HL-60/S4 treated with phorbol 12-myristate 13-acetate at 8.2 ng/mL for 4 days and 3 days (cell line): ENCODE measurements around the gene EZH2.

Experiments
- in situ Hi-C: fragments of 300-500 bp; cut with MboI; formaldehyde crosslinking; loops from 2 replicates; pipeline ENCODE4 v1.15.0; 2022; ENCODE audit warnings: low sequenced_read_pairs

Gene EZH2

GRCh38 chr7:148901178-148901577, 17.1 kb upstream of the EZH2 start:
- in situ Hi-C loops: no loop called here

DNA sequence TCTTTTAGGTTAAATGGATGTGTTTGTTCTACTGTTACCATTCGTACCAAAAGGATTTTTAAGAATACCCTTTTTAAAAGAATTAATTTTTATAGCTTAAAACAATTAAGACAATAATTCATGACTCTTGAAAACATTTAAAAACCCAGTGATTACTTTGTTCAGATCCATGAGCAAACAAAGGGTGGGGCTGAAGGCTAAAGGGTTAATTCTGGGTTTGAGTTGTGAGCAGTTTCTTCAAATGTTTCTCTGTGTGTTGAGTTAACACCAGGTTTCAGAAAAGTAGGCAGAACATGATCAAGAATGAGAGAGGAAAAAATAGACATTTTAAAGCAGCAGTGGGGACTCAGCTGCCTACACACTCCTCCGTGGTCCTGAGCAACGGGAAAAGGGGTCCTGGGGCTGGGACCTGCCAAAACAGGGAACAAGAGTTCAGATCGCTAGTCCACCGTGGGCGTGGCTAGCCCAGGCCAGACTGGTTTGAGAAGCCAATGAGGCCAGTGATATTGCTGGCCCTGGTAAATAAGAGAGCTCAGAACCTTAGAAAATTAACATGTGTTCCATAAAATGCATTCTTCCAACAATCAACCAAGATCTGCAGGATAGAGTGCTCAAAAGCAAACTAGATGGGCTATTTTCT, 14.9 kb upstream of the EZH2 start:
- in situ Hi-C loops: no loop called here

DNA sequence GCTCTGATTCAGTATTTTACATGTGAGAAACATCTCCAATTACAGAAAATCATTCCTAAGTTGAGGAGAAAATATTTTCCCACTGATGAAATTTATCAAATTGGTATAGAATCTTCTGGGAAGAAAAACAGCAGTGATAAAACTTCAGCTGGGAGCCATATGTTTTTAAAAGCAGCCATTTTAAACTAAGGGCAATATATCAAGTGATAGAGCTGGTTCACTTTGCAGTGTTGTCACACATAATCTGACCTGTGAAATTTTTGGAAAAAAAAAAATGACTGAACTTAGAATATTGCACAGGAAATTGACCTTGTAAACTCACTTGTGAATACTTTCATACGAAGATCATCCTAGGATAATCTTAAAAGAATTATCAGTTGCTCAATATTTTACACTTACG, 10.5 kb upstream of the EZH2 start:
- in situ Hi-C loops: no loop called here

DNA sequence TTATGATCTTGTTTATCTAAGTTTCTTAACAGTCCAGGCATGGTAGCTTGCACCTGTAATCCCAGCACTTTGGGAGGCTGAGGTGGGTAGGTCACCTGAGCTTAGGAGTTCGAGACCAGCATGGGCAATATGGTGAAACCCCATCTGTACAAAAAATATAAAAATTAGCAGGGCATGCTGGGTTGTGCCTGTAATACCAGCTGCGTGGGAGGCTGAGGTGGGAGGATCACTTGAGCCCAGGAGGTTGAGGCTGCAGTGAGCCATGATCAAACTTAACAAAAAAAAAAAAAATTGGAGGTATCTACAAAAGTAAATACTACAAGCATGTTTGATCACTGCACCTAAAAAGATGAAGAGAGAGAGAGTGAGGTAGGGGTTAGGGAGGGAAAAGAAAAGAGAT, 9.0 kb upstream of the EZH2 start:
- in situ Hi-C loops: no loop called here

GRCh38 chr7:148888300-148888699, 4.2 kb upstream of the EZH2 start:
- in situ Hi-C loops: no loop called here

DNA sequence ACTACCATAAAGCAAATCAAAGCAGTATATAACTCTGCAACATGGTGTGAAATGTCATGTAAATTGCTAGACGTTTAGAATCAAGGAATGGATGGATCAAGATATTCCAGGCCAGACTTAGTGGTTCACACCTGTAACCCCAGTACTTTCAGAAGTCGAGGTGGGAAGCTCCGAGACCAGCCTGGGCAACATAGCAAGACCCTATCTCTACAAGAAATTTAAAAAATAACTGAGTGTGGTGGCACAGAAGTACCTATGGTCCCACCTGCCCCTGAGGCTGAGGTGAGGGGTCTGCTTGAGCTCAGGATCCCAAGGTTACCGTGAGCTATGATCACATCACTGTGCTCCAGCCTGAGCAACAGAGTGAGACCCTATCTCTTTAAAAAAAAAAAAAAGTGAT, 2.8 kb upstream of the EZH2 start:
- in situ Hi-C loops: no loop called here

DNA sequence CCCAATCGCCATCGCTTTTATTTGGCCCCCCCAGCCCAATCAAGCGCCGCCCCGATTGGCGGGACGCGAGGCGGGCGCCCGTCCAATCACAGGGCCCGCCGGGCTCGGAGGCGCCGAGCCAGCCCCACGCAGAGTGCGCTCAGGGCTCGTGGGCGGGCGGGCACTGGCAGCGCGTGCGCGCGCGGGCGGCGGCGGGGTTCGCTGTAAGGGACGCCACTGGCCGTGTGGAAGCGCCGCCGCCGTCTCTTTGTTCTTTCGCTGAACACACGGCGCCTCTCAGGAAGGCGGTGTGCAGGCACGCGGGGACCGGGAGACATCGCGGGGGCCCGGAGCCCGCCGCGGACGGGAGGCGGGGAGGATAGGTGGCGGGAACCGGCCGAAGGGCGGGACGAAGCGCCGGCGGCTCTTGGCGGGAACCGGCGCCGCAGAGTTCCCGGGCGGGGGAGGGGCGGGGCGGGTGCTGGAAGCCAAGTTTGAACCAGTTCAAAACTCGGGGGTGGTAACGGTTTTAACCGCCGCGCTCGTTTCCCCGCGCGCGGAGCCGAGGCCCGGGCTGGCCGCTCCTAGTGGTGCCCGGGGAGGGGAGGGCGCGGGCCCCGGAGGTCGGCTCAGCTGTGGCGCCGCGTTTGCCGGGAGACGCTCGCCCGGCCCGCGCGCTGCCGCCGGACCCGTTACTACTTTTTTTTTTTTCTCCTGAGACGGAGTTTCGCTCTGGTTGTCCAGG, 370 bp upstream of the EZH2 start:
- in situ Hi-C loops: no loop called here

GRCh38 chr7:148883266-148884048, 634 bp downstream of the EZH2 start:
- in situ Hi-C loops: no loop called here

- in situ Hi-C loops: no loop called here
Measured at GRCh38 chr7:148882841-148883265, 1.2 kb downstream of the EZH2 start.

DNA sequence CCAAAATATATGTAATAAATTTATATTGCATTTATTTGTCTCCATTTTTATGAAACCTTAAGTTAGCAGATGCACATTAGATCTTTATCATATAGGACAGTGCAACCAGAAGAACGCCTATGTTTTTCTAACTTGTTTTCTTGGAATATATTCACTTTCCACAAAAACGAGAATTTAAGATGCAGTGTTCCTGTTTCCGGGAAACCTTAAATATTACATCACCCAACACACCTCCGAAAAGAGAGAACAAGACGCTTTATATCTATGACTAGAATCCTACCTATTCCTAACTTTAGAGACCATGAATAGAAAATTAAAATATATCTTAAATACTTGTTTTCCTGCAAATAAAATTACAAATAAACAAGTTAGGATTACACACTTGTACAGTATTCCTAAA, 1.9 kb downstream of the EZH2 start:
- in situ Hi-C loops: no loop called here

GRCh38 chr7:148878317-148878716, 5.8 kb downstream of the EZH2 start:
- in situ Hi-C loops: no loop called here

DNA sequence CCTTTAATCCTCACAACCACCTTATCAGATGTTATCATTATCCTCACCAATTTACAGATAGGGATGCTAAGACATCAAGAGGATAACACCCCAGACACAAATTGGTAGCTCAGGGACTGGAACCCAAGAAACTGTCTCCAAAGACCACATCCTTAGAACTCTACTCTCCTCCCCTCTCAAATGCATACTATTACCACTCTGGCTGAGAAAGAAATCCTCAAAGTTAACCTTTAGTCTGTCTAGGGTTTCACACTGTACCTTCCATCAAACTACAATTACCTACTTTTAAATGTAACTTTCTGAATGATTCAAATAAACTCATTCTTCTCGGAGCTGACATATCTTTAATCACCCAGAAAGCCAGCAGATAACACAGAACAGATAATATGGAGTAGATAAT, 6.6 kb downstream of the EZH2 start:
- in situ Hi-C loops: no loop called here

DNA sequence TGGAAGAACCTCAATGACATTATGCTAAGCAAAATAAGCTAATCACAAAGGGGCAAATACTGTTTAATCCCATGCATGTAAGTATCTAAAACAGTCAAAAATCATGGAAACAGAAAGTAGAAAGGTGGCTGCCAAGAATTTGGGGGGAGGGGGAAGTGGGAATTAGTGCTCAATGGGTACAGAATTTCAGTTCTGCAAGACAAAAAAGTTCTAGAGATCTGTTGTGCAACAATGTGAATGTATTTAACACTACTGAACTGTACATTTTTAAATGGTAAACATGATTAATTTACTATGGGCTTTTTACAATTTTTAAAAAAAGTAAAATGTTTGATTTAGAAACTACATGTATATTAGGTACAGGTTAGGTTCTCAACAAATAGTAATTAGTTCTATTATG, 11.9 kb downstream of the EZH2 start:
- in situ Hi-C loops: no loop called here

GRCh38 chr7:148871551-148871950, 12.5 kb downstream of the EZH2 start:
- in situ Hi-C loops: no loop called here

DNA sequence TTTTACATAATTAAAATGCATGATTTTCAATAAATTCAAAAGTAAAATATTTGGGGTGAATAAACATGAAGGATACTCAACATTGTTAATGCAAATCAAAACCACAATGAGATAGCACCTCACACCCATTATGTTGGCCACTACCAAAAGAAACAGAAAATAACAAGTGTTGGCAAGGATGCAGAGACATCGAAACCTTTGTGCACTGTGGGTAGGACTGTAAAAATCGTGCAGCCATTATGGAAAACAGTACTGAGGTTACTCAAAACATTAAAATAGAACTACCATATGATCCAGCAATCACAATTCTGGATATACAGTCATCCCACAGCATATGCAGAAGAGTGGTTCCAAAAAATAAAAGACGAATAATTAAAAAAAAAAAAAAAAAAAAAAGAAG, 13.1 kb downstream of the EZH2 start:
- in situ Hi-C loops: no loop called here

- in situ Hi-C loops: no loop called here
Measured at GRCh38 chr7:148868378-148868674, 15.8 kb downstream of the EZH2 start.

- in situ Hi-C loops: no loop called here
Measured at GRCh38 chr7:148867596-148868377, 16.3 kb downstream of the EZH2 start.

GRCh38 chr7:148866362-148866761, 17.7 kb downstream of the EZH2 start:
- in situ Hi-C loops: no loop called here

GRCh38 chr7:148865283-148865682, 18.8 kb downstream of the EZH2 start:
- in situ Hi-C loops: no loop called here

GRCh38 chr7:148863324-148863723, 20.8 kb downstream of the EZH2 start:
- in situ Hi-C loops: no loop called here

DNA sequence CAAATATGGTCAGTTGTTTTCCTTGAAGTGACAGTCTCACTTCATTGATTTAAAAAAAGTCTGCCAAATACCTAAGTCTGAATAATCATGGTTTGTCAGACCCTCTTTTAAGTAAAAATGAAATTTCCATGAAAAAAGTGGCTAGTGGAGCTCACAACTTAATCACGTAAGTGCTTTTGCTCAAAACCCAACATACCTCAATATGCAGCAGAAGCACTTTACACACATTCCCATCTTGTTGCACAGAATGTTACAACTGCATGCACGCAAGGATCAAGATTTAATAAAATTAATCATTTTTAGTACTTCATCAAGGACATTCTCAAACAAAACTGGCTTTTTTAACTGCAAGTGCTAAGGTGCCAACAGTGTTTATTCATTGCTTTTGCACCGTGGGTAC, 21.6 kb downstream of the EZH2 start:
- in situ Hi-C loops: no loop called here
